Endometrial microvascular endothelial cells (primary cell): Measurements from ENCODE around the gene ACOT2. TPM values are rescaled to one million over a fixed set of nuclear protein-coding genes. Genes with fewer than 3 reads are reported as not detected.

Source experiments
- in situ Hi-C: cut with HindIII; loops from 2 replicates; pipeline ENCODE4 v1.10.0; 2017; ENCODE audit warnings: low sequenced_read_pairs, low pct_unique_long_range_greater_than_20kb; ENCODE audit errors: inconsistent ontology term
- total RNA-seq: library from RNA; depleted of rRNA; stranded (reverse); fragments of >200 nt; gene quantifications from one replicate; pipeline ENCODE4 v1.2.3, GENCODE V29; 2015; ENCODE audit errors: inconsistent ontology term

Gene ACOT2
- total RNA-seq, 1 donor from 2014 or later, result 37.8 TPM

GRCh38 chr14:73607241-73607640 lies 38.2 kb downstream of the ACOT2 start:
- in situ Hi-C loops, result no loop called here

GRCh38 chr14:73610687-73611086 lies 41.7 kb downstream of the ACOT2 start:
- in situ Hi-C loops, result no loop called here

DNA sequence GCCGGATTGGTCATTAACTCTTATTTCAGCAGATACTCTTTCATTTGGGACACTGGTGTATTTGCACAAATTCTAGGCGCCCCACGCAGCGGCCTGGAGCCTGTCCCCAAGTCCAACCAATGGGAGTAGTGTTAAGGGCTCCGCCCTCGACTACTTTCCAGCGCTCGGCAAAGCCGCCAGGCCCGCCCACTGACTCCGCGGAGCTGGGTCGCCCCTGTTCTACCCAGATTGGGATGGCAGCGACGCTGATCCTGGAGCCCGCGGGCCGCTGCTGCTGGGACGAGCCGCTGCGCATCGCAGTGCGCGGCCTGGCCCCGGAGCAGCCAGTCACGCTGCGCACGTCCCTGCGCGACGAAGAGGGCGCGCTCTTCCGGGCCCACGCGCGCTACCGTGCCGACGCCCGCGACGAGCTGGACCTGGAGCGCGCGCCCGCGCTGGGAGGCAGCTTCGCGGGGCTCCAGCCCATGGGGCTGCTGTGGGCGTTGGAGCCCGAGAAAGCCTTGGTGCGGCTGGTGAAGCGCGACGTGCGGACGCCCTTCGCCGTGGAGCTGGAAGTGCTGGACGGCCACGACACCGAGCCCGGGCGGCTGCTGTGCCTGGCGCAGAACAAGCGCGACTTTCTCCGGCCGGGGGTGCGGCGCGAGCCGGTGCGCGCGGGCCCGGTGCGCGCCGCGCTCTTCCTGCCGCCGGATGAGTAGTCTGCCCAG lies 43.5 kb downstream of the ACOT2 start, which contains the start of gene ACOT6:
Gene ACOT6, plus strand, starts transcription at position 179 of the 707 bp plus-strand sequence. Its CDS starts 55 bp downstream, at position 234.
- in situ Hi-C loops, result no loop called here

DNA sequence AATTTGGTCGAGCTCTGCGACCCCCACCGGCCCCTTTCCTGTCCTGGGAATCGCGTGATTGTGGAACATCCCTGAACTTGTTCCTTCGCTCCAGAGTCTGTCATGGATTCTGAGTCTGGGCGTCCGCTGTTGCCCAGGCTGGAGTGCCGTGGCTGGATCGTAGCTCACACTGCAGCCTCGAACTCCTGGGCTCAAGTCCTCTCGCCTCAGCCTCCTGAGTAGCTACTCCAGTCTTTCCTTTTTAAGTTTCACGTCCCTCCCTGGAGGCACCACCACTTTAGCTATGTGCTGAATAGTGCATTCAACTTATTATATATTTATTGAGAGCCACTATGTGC lies 44.0 kb downstream of the ACOT2 start:
- in situ Hi-C loops, result no loop called here

GRCh38 chr14:73613419-73613963 lies 44.5 kb downstream of the ACOT2 start:
- in situ Hi-C loops, result no loop called here

GRCh38 chr14:73616831-73617230 lies 47.8 kb downstream of the ACOT2 start:
- in situ Hi-C loops, result no loop called here

GRCh38 chr14:73619524-73619923 lies 50.5 kb downstream of the ACOT2 start:
- in situ Hi-C loops, result no loop called here

- in situ Hi-C loops, result no loop called here
These were observed 51.3 kb downstream of the ACOT2 start for GRCh38 chr14:73620268-73620667.

GRCh38 chr14:73623504-73624054 lies 54.6 kb downstream of the ACOT2 start:
- in situ Hi-C loops, result no loop called here

Other genes starting within 250 kb of the ACOT2 start
- 43.5 TPM for gene NUMB, start 110.7 kb upstream of the ACOT2 start, total RNA-seq
- 23.0 TPM for gene RIOX1, start 78.3 kb upstream of the ACOT2 start, total RNA-seq
- gene ACOT1, start 32.1 kb upstream of the ACOT2 start, total RNA-seq, result 2.1 TPM
- gene HEATR4, start 10.3 kb upstream of the ACOT2 start, total RNA-seq, result not detected
- gene ACOT4, start 22.7 kb downstream of the ACOT2 start, total RNA-seq, result 0.65 TPM
- not detected for gene ACOT6, start 43.3 kb downstream of the ACOT2 start, total RNA-seq
- gene DNAL1, start 75.8 kb downstream of the ACOT2 start, total RNA-seq, result 3.4 TPM
- gene PNMA1, start 145.2 kb downstream of the ACOT2 start, total RNA-seq, result 32.1 TPM